GM12891 (cell line): ENCODE measurements around the gene SYPL1.

ENCODE experiments used
- DNase-seq: peaks from one replicate; pipeline ENCODE4 v3.0.0; 2011; ENCODE audit warnings: low spot score; ENCODE audit not compliant: insufficient read length
- FAIRE-seq: peaks from 2 replicates; lab custom pipeline; 2011; peaks lifted over from hg19 to GRCh38; lab: Jason Lieb, UNC
- PAX5 ChIP-seq: IDR thresholded peaks from 2 replicates; pipeline ENCODE4 v1.6.1; 2011; ENCODE audit warnings: low read length, moderate library complexity, mild to moderate bottlenecking; ENCODE audit not compliant: insufficient read depth, severe bottlenecking
- POLR2A ChIP-seq: IDR thresholded peaks from 2 replicates; pipeline ENCODE4 v1.6.1; 2011; ENCODE audit warnings: low read depth, low read length, control low read depth
- POLR2AphosphoS5 ChIP-seq: IDR thresholded peaks from 2 replicates; pipeline ENCODE4 v1.6.1; 2011; ENCODE audit warnings: low read depth, low read length, control low read depth
- POU2F2 ChIP-seq: IDR thresholded peaks from 2 replicates; pipeline ENCODE4 v1.6.1; 2011; ENCODE audit warnings: low read depth, mild to moderate bottlenecking, control low read depth, low read length, moderate library complexity
- SPI1 ChIP-seq: IDR thresholded peaks from 2 replicates; pipeline ENCODE4 v1.6.1; 2011; ENCODE audit warnings: low read depth, low read length, control low read depth
- TAF1 ChIP-seq: IDR thresholded peaks from 2 replicates; pipeline ENCODE4 v1.6.1; 2011; ENCODE audit warnings: low read depth, low read length, control low read depth

Gene SYPL1

GRCh38 chr7:106102387-106102966 lies 9.6 kb downstream of the SYPL1 start:
- DNase-seq (no peak), FAIRE-seq (no peak)
- TF ChIP-seq TAF1 (no peak), SPI1 (no peak), POU2F2 (no peak), POLR2AphosphoS5 (no peak), PAX5 (no peak), POLR2A (no peak)

GRCh38 chr7:106101726-106102125 lies 10.4 kb downstream of the SYPL1 start:
- no peak for TF ChIP-seq POLR2AphosphoS5
- TF ChIP-seq POU2F2: no peak
- no peak for TF ChIP-seq SPI1
- TF ChIP-seq TAF1: no peak
- no peak for TF ChIP-seq POLR2A
- no peak for TF ChIP-seq PAX5
- FAIRE-seq (no peak), DNase-seq (no peak)

DNA sequence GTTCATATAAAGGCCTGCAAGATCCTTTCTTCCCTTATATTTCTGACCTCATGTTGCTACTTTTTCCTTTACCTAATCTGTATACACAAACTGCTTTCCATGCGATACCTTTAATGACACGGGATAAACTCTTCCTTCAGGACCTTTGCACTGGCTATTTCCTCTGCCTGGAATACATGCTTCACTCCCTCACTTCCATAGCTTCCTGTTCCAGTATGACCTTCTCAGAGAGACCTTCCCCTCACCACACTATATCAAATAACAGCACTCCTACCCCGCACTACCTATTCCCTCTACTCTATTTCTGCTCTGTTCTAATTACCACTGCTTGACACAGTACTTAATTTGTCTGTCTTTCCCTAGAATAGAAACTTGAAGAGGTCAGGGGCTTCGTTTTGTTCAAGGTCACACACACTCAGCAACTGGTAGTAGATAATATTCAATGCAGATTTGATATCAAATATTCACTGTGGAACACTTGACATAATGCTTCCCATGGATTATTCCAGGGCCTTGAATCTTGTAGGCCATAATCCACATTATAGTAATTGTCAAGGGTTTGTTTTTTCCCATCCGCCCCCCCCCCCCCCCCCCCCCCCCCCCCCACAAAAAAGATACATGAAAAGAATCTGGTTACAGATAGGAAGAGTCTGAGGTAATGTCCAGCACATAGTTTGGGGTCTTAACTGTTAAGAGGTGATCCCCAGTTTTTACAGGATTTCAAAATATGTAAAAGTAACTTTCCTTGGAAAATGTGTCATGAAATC lies 11.1 kb downstream of the SYPL1 start:
- TF ChIP-seq POLR2A: no peak
- TF ChIP-seq TAF1: no peak
- TF ChIP-seq PAX5: no peak
- no peak for TF ChIP-seq POLR2AphosphoS5
- TF ChIP-seq POU2F2: no peak
- TF ChIP-seq SPI1: no peak
- peak; percentile 23 for FAIRE-seq
- DNase-seq: no peak

DNA sequence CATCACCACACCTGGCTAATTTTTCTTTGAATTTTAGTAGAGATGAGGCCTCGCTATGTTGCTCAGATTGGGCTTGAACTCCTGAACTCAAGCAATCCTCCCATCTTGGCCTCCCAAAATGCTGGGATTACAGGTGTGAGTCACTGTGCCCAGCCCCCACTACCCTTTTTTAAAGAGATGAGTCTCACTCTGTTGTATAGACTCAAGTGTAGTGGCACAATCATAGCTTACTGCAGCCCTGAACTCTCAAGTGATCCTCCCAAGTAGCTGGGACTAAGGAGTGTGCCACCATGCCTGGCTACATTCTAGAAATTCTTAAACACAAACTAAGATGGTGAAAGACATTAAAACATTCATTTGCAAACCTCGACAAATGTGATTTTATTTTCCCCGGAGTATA lies 12.6 kb downstream of the SYPL1 start:
- no peak for FAIRE-seq
- no peak for TF ChIP-seq POU2F2
- no peak for TF ChIP-seq PAX5
- DNase-seq: no peak

DNA sequence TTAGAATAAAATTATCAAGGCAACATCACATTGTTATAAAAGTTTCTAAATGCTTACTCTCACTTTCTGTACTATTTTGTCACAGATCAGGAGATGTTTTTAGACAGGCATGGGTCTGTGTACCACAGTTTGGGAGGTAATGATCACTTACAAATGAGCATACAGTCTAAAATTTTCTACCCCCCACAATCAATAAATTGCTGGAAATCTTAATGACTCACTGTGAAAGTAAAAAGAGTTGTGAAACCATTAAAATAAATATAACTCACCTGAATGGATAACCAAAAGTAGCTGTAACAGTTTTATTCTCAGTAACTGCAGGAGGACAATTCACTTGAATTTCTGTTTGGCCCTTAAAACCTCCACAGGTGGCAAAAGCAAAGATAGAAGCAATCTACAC lies 13.2 kb downstream of the SYPL1 start:
- FAIRE-seq (peak; percentile 63), DNase-seq (no peak)
- TF ChIP-seq TAF1 (no peak), SPI1 (no peak), POU2F2 (no peak), PAX5 (no peak), POLR2AphosphoS5 (no peak)

DNA sequence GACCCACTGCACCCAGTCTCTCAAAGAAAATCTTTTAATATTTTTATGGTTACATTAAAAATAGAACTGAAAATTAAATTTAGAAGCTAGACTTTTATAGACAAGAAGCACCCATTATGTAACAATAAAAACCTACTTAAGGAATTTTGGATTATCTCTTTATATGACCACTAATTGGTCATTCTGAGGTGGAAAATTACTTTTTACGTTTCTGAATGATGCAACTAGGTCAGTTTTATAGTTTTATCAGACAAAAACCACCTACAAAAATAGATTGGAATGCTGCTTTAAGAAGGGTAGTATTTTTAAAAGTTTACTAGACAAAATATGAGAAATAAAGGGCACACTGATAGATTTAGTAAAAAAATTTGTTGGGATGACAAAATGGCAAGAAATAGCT lies 16.5 kb downstream of the SYPL1 start:
- FAIRE-seq (no peak), DNase-seq (no peak)
- TF ChIP-seq POLR2A: no peak
- no peak for TF ChIP-seq POLR2AphosphoS5
- no peak for TF ChIP-seq POU2F2

- no peak for TF ChIP-seq POLR2A
- no peak for TF ChIP-seq PAX5
- TF ChIP-seq POLR2AphosphoS5: no peak
- TF ChIP-seq POU2F2: no peak
- FAIRE-seq: no peak
- DNase-seq: no peak
Measured at GRCh38 chr7:106094780-106095179, 17.3 kb downstream of the SYPL1 start.

- FAIRE-seq: no peak
- DNase-seq: no peak
- TF ChIP-seq SPI1 (no peak), POLR2AphosphoS5 (no peak), POLR2A (no peak), TAF1 (no peak), PAX5 (no peak), POU2F2 (no peak)
Measured at GRCh38 chr7:106092204-106092603, 19.9 kb downstream of the SYPL1 start.

DNA sequence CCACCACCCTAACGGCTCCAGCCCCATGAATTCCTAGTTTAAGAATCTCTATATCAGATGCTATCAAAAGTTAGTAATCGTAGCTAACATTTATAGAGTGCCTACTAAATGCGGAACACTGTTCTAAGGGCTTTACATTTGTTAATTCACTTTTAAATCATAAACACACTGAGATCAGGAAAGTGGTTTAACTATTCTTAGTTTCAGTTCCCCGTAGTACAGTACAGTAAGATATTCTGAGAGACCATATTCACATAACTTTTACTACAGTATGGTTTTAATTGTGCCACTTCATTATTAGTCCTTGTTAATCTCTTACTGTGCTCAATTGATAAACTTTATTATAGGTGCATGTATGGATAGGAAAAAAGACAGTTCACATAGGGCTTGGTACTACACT lies 22.5 kb downstream of the SYPL1 start:
- peak; percentile 90 for TF ChIP-seq SPI1
- TF ChIP-seq TAF1: no peak
- no peak for DNase-seq
- FAIRE-seq: peak; percentile 74

GRCh38 chr7:106088014-106088413 lies 24.1 kb downstream of the SYPL1 start:
- no peak for FAIRE-seq

More at GRCh38 chr7:106088014-106088413, 24.1 kb downstream of the SYPL1 start:
- TF ChIP-seq POU2F2 (no peak), SPI1 (no peak), POLR2A (no peak), POLR2AphosphoS5 (no peak), PAX5 (no peak), TAF1 (no peak)
- no peak for DNase-seq
